ENCODE data around the gene VSX2.
"Not testable (repeated sequence)": the region's sequence is repeated elsewhere in the genome, so short reads cannot be mapped to it uniquely, and the experiment has no call there.

The VSX2 gene

GRCh38 chr14:74270382-74271177, 31.3 kb downstream of the VSX2 start:
- H3K27ac ChIP-seq (ENCODE audit: low read depth, low read length); H3K4me1 ChIP-seq (ENCODE audit: control insufficient read depth in 1 of 2, insufficient read depth in 2 of 2, low read length in 2 of 2); H3K36me3 ChIP-seq (ENCODE audit: control insufficient read depth in 1 of 2, insufficient read depth in 2 of 2, low read length in 2 of 2); H3K9me3 ChIP-seq (ENCODE audit: control insufficient read depth in 1 of 2, low read length in 2 of 2); H3K4me3 ChIP-seq (ENCODE audit: low read depth in 1 of 2, low read length in 2 of 2); H3K27me3 ChIP-seq (ENCODE audit: control insufficient read depth in 1 of 2, insufficient read depth in 2 of 2, low read length in 2 of 2); H3K9ac ChIP-seq (ENCODE audit: low read depth in 1 of 2, low read length in 2 of 2): not testable (repeated sequence)

GRCh38 chr14:74271365-74271764, 32.1 kb downstream of the VSX2 start:
- no peaks in the 10 kb centered on the region for H3K9me3 ChIP-seq (ENCODE audit: control insufficient read depth in 1 of 2, low read length in 2 of 2)
- H3K9ac ChIP-seq (ENCODE audit: low read depth in 1 of 2, low read length in 2 of 2), result no peak overlapping the region
- H3K4me1 ChIP-seq (ENCODE audit: control insufficient read depth in 1 of 2, insufficient read depth in 2 of 2, low read length in 2 of 2), result no peaks in the 10 kb centered on the region
- no peak overlapping the region for H3K4me3 ChIP-seq (ENCODE audit: low read depth in 1 of 2, low read length in 2 of 2)
- H3K36me3 ChIP-seq (ENCODE audit: control insufficient read depth in 1 of 2, insufficient read depth in 2 of 2, low read length in 2 of 2), result no peaks in the 10 kb centered on the region
- H3K27me3 ChIP-seq (ENCODE audit: control insufficient read depth in 1 of 2, insufficient read depth in 2 of 2, low read length in 2 of 2), result peaks cover 0 to 4% of the 10 kb centered on the region in 2 donors
- no peak overlapping the region for H3K27ac ChIP-seq (ENCODE audit: low read depth, low read length)

- Histone ChIP-seq H3K4me1 (ENCODE audit: control insufficient read depth in 1 of 2, insufficient read depth in 2 of 2, low read length in 2 of 2) (no peaks in the 10 kb centered on the region), H3K4me3 (ENCODE audit: low read depth in 1 of 2, low read length in 2 of 2) (no peak overlapping the region), H3K9me3 (ENCODE audit: control insufficient read depth in 1 of 2, low read length in 2 of 2) (no peaks in the 10 kb centered on the region), H3K27me3 (ENCODE audit: control insufficient read depth in 1 of 2, insufficient read depth in 2 of 2, low read length in 2 of 2) (peaks cover 0 to 4% of the 10 kb centered on the region in 2 donors), H3K36me3 (ENCODE audit: control insufficient read depth in 1 of 2, insufficient read depth in 2 of 2, low read length in 2 of 2) (no peaks in the 10 kb centered on the region), H3K9ac (ENCODE audit: low read depth in 1 of 2, low read length in 2 of 2) (no peak overlapping the region), H3K27ac (ENCODE audit: low read depth, low read length) (no peak overlapping the region)
Measured at GRCh38 chr14:74275241-74275841, 36.1 kb downstream of the VSX2 start.

- Histone ChIP-seq H3K27me3 (ENCODE audit: control insufficient read depth in 1 of 2, insufficient read depth in 2 of 2, low read length in 2 of 2) (no peaks in the 10 kb centered on the region), H3K9me3 (ENCODE audit: control insufficient read depth in 1 of 2, low read length in 2 of 2) (no peaks in the 10 kb centered on the region), H3K36me3 (ENCODE audit: control insufficient read depth in 1 of 2, insufficient read depth in 2 of 2, low read length in 2 of 2) (peaks cover 1 to 4% of the 10 kb centered on the region in 2 donors), H3K4me3 (ENCODE audit: low read depth in 1 of 2, low read length in 2 of 2) (no peak overlapping the region), H3K27ac (ENCODE audit: low read depth, low read length) (no peak overlapping the region), H3K9ac (ENCODE audit: low read depth in 1 of 2, low read length in 2 of 2) (no peak overlapping the region), H3K4me1 (ENCODE audit: control insufficient read depth in 1 of 2, insufficient read depth in 2 of 2, low read length in 2 of 2) (no peaks in the 10 kb centered on the region)
Measured at GRCh38 chr14:74278080-74278479, 38.8 kb downstream of the VSX2 start.

- H3K9me3 ChIP-seq (ENCODE audit: control insufficient read depth in 1 of 2, low read length in 2 of 2), result no peaks in the 10 kb centered on the region
- H3K36me3 ChIP-seq (ENCODE audit: control insufficient read depth in 1 of 2, insufficient read depth in 2 of 2, low read length in 2 of 2), result peaks cover 7 to 26% of the 10 kb centered on the region in 2 donors
- H3K27ac ChIP-seq (ENCODE audit: low read depth, low read length), result no peak overlapping the region
- no peak overlapping the region for H3K4me3 ChIP-seq (ENCODE audit: low read depth in 1 of 2, low read length in 2 of 2)
- H3K27me3 ChIP-seq (ENCODE audit: control insufficient read depth in 1 of 2, insufficient read depth in 2 of 2, low read length in 2 of 2), result no peaks in the 10 kb centered on the region
- no peaks in the 10 kb centered on the region for H3K4me1 ChIP-seq (ENCODE audit: control insufficient read depth in 1 of 2, insufficient read depth in 2 of 2, low read length in 2 of 2)
- H3K9ac ChIP-seq (ENCODE audit: low read depth in 1 of 2, low read length in 2 of 2), result no peak overlapping the region
Measured at GRCh38 chr14:74281069-74281468, 41.8 kb downstream of the VSX2 start.

GRCh38 chr14:74286736-74287135, 47.5 kb downstream of the VSX2 start:
- Histone ChIP-seq H3K36me3 (ENCODE audit: control insufficient read depth in 1 of 2, insufficient read depth in 2 of 2, low read length in 2 of 2) (peaks cover 37 to 79% of the 10 kb centered on the region in 2 donors), H3K4me3 (ENCODE audit: low read depth in 1 of 2, low read length in 2 of 2) (no peak overlapping the region), H3K4me1 (ENCODE audit: control insufficient read depth in 1 of 2, insufficient read depth in 2 of 2, low read length in 2 of 2) (no peaks in the 10 kb centered on the region), H3K9me3 (ENCODE audit: control insufficient read depth in 1 of 2, low read length in 2 of 2) (no peaks in the 10 kb centered on the region), H3K9ac (ENCODE audit: low read depth in 1 of 2, low read length in 2 of 2) (no peak overlapping the region), H3K27me3 (ENCODE audit: control insufficient read depth in 1 of 2, insufficient read depth in 2 of 2, low read length in 2 of 2) (no peaks in the 10 kb centered on the region), H3K27ac (ENCODE audit: low read depth, low read length) (no peak overlapping the region)

GRCh38 chr14:74289801-74290200, 50.6 kb downstream of the VSX2 start:
- Histone ChIP-seq H3K36me3 (ENCODE audit: control insufficient read depth in 1 of 2, insufficient read depth in 2 of 2, low read length in 2 of 2) (peaks cover 49 to 84% of the 10 kb centered on the region in 2 donors), H3K27ac (ENCODE audit: low read depth, low read length) (no peak overlapping the region), H3K27me3 (ENCODE audit: control insufficient read depth in 1 of 2, insufficient read depth in 2 of 2, low read length in 2 of 2) (no peaks in the 10 kb centered on the region), H3K4me1 (ENCODE audit: control insufficient read depth in 1 of 2, insufficient read depth in 2 of 2, low read length in 2 of 2) (peaks cover 5 to 6% of the 10 kb centered on the region in 2 donors), H3K9me3 (ENCODE audit: control insufficient read depth in 1 of 2, low read length in 2 of 2) (no peaks in the 10 kb centered on the region), H3K9ac (ENCODE audit: low read depth in 1 of 2, low read length in 2 of 2) (no peak overlapping the region), H3K4me3 (ENCODE audit: low read depth in 1 of 2, low read length in 2 of 2) (no peak overlapping the region)

- no peaks in the 10 kb centered on the region for H3K9me3 ChIP-seq (ENCODE audit: control insufficient read depth in 1 of 2, low read length in 2 of 2)
- peaks cover 7% of the 10 kb centered on the region in 2 donors for H3K4me1 ChIP-seq (ENCODE audit: control insufficient read depth in 1 of 2, insufficient read depth in 2 of 2, low read length in 2 of 2)
- H3K27me3 ChIP-seq (ENCODE audit: control insufficient read depth in 1 of 2, insufficient read depth in 2 of 2, low read length in 2 of 2), result no peaks in the 10 kb centered on the region
- no peak overlapping the region for H3K27ac ChIP-seq (ENCODE audit: low read depth, low read length)
- peaks cover 55 to 86% of the 10 kb centered on the region in 2 donors for H3K36me3 ChIP-seq (ENCODE audit: control insufficient read depth in 1 of 2, insufficient read depth in 2 of 2, low read length in 2 of 2)
- H3K9ac ChIP-seq (ENCODE audit: low read depth in 1 of 2, low read length in 2 of 2), result no peak overlapping the region
- H3K4me3 ChIP-seq (ENCODE audit: low read depth in 1 of 2, low read length in 2 of 2), result no peak overlapping the region
Measured at GRCh38 chr14:74290415-74290814, 51.2 kb downstream of the VSX2 start.

- no peak overlapping the region for H3K27ac ChIP-seq (ENCODE audit: low read depth, low read length)
- H3K4me1 ChIP-seq (ENCODE audit: control insufficient read depth in 1 of 2, insufficient read depth in 2 of 2, low read length in 2 of 2), result peaks cover 7% of the 10 kb centered on the region in 2 donors
- no peaks in the 10 kb centered on the region for H3K9me3 ChIP-seq (ENCODE audit: control insufficient read depth in 1 of 2, low read length in 2 of 2)
- H3K4me3 ChIP-seq (ENCODE audit: low read depth in 1 of 2, low read length in 2 of 2), result no peak overlapping the region
- H3K27me3 ChIP-seq (ENCODE audit: control insufficient read depth in 1 of 2, insufficient read depth in 2 of 2, low read length in 2 of 2), result no peaks in the 10 kb centered on the region
- H3K36me3 ChIP-seq (ENCODE audit: control insufficient read depth in 1 of 2, insufficient read depth in 2 of 2, low read length in 2 of 2), result peaks cover 50 to 86% of the 10 kb centered on the region in 2 donors
- no peak overlapping the region for H3K9ac ChIP-seq (ENCODE audit: low read depth in 1 of 2, low read length in 2 of 2)
Measured at GRCh38 chr14:74292061-74292460, 52.8 kb downstream of the VSX2 start.

- H3K27me3 ChIP-seq (ENCODE audit: control insufficient read depth in 1 of 2, insufficient read depth in 2 of 2, low read length in 2 of 2), result no peaks in the 10 kb centered on the region
- H3K9me3 ChIP-seq (ENCODE audit: control insufficient read depth in 1 of 2, low read length in 2 of 2), result no peaks in the 10 kb centered on the region
- no peak overlapping the region for H3K27ac ChIP-seq (ENCODE audit: low read depth, low read length)
- H3K4me1 ChIP-seq (ENCODE audit: control insufficient read depth in 1 of 2, insufficient read depth in 2 of 2, low read length in 2 of 2), result peaks cover 8 to 9% of the 10 kb centered on the region in 2 donors
- H3K9ac ChIP-seq (ENCODE audit: low read depth in 1 of 2, low read length in 2 of 2), result no peak overlapping the region
- no peak overlapping the region for H3K4me3 ChIP-seq (ENCODE audit: low read depth in 1 of 2, low read length in 2 of 2)
- peaks cover 53 to 82% of the 10 kb centered on the region in 2 donors for H3K36me3 ChIP-seq (ENCODE audit: control insufficient read depth in 1 of 2, insufficient read depth in 2 of 2, low read length in 2 of 2)
Measured at GRCh38 chr14:74293606-74294005, 54.4 kb downstream of the VSX2 start.

All from duodenal mucosa (tissue), 2 donors.